SW480 (cell line): ENCODE measurements around the gene PGP.
A peak's percentile ranks its signal among the peaks of the same experiment; 100 is the strongest.

ENCODE experiments used
- DNase-seq: peaks from one replicate; pipeline ENCODE4 v3.0.0-alpha.2; 2016; ENCODE audit warnings: low spot score

PGP gene

DNA sequence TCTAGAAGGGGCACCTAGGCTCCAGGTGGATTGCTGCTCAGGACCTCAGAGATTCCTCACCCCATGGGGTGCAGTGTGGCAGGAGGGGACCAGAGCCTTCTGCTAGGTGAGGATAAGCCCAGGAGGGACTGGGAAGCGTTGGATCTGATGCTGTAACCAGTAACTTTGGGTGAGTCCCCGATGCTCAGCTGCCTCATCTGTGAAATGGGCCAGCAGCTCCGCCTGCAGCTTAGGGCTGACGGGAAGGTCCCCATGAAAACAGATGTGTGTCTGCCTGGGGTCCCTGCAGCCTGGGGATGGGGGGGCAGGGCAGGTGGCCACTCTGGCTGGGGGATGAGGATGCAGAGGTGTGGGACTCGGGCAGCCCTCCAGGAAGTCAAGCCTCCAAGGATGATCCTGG is 15.5 kb downstream of the PGP start:
- no peak for DNase-seq

DNA sequence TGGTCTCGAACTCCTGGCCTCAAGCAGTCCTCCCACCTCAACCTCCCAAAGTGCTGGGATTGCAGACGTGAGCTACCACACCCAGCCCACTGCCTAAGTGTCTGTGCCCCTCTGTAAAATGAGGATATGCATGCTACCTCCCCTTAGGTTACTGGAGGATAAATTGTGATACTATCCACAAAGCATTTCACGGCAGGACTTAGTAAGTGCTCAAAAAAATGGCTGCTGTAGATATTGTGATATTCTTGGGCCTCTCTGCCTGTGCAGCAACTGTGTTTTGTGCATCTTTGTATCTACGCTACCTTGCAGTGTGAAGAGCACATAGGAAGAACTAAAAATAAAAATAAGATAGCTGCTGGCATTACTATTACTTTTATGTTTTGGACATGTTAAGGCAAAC is 16.4 kb downstream of the PGP start:
- DNase-seq, result no peak

DNA sequence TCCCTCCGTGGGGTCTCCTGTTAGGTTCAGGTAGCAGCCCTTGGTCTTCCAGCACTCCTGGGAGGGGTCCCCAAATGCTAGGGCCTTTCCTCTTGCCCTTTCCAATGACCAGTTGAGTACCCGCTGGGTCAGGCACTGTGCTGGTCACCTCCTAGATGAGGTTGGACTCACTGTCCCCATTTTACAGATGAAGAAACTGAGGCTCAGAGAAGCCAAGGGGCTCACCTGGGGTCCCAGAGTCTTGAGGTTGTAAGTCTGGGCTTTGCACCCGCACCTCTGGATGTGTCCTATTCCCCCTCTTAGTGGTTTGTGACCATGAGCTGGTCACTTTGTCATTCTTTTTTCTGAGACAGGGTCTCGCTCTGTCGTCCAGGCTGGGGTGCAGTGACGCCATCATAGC is 16.9 kb downstream of the PGP start:
- no peak for DNase-seq

DNA sequence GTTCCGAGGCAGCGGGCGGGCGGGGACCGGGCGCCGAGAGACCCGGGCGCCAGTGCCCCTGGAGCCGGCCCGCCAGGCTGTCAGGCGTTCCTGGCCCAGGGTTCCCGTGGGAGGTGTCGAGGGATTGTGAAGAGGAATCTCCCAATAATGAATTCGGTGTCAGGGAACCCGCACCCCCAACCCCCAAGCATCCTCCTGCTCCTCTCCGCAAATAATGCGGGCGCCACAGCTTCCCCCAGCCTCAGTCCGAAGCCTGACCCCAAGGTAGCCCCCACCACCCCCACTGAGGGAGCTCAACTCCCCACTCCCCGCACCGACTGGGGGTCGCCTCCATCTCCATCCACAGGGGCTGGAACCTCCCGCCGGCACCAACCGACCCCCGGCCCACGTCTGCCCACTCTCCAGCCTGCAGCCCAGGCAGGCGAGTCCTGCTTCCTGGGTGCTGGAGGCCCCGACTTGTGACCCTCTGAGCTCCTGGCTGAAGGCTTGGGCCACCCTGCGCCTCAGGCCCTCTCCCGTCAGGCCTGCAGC is 17.6 kb downstream of the PGP start:
- DNase-seq, result no peak

DNA sequence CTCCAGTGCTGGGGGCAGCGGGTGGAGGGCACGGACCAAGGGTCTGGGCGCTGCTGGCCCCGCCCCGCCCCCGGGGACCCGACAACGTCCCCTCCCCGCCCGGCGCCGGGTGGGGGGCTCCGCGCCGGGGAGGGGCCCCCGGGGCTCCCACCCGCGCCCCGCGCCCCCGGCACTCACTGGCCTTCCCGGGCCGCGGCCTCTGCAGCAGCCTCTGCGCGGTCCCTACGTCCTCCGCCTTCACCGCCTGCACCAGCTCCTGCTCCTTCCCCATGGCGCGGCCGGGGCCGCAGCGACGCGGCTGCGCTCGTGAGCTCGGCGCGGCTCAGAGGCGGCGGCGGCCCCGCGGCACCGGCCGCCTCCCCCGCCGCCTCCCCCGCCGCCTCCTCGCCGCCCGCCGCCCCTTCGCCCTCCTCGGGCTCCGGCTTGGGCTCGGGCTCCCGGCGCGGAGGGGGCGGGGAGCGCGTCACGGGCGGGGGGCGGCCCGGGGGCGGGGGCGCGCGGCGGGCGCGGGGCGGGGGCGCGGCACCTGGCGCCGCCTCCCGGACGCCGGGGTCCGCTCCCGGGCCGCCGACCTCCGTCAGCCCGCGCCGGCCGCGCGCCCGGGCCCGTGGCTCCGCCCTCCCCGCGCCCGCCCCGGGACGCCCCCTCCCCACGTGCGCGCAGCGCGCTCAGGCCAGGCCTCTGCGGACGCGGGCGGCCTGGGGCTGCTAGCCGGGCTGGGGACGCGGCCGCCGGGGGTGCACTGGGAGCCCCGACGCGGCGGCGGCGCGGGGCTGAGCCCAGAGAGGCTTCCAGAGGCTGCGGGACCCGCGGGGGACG is 18.3 kb downstream of the PGP start, which contains the start of gene CASKIN1:
Gene CASKIN1, minus strand, starts transcription at position 444 of the 819 bp plus-strand sequence. Its CDS starts 173 bp downstream, at position 271.
- DNase-seq, result peak; percentile 36

DNA sequence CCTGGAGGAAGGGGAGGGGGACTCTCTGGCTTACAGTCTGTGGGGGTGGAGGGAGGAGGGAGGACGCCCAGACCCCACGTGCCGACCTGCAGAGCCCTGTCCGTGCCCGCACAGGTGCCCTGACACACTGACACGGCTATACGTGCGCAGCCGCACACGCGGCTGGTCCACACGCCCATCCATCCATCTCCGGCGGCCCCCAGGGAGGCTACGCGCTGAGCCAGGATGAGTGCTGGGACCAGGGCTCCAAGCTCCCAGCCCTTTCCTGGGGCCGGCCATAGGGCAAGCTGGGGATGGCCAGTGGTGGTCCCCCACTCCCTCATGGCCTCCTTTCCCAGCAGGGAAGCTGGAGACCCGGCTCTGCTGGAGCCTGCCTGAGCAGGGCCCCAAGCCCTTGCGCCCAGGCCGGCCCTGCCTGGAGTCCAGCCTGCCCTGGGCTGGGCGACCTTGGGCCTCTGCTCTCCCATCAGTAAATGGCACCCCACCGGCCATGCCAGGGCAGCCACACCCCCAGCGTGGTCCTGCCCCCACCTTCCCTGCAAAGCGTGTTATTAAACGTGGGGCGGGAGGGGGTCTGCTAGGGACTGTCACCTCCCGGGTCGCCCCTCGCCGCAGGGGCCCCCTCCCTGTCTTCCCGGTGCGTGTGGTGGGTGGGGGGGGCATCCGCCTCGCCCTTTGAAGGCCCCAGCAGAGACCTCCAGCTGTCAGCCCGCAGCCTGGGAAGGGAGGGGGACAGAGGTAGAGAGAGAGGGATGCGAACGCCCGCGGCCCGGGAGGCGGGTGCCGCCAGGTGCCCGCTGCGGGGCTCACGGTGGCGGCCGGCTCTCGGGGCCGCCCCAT is 19.1 kb downstream of the PGP start:
- no peak for DNase-seq

DNA sequence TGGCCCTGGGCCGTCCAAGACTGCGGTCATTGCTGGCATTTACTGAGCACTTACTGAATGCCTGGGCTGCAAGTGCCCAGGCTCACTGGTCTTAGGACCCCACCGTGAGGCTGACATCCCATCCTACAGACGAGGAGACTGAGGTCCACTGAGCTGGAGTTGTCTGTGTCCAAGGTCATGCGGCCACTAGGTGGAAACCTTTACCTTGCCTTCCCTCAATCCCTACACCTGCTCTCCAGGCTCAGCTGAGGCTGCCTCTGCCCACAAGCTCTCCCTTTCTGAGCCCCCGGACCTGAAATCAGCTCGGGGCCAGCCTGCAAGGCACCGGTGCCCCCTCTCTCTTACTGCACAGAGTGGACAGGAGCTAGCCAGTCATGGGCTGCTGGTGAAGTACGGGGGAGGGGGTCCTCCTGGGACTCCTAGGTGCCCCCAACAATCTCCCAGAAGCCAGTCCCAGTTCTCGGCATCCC is 19.8 kb downstream of the PGP start:
- peak; percentile 77 for DNase-seq

DNA sequence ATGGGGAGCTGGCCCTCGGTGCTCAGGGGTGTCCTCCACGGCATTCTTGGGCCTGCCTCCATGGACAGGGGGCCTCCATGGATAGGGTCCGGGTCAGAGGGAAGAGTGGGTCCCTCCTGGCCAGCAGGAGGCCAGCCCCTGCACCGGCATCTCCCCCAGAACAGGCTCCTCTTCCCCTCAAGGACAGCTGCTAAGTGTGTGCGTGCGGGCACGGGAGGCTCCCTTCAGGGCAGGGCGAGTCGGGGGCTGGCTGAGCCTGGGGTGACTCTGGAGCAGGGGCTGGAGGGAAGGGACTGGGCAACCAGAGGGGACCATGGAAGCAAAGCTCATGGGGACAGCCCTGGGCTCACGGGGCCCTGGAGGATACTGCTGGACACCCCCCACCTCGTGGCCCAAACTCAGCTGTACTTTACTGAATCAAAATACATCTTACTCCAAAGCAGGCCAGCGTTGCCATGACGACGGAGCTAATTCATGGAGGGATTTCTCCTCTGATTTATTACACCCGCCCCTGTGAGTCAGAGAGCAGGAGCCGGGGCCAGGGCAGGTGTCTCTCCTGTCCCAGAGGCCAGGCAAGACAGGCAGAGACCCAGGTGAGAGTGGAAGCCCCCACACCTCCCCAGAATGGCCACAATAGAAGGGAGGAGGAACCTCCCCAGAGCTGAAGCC is 20.3 kb downstream of the PGP start:
- peak; percentile 52 for DNase-seq

DNA sequence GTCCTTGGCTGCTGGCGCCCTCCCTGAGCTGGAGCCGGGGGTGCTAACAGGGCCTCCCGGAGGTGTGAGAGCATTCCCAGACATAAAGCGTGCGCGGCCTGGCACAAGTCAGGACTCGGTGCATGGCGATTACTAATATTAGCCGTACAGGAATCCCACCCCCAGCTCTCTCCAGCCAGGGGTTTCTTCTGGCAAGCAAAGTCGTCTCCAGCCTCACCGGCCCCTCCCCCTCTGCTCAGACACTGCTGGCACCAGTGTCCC is 23.3 kb downstream of the PGP start:
- DNase-seq, result no peak

DNA sequence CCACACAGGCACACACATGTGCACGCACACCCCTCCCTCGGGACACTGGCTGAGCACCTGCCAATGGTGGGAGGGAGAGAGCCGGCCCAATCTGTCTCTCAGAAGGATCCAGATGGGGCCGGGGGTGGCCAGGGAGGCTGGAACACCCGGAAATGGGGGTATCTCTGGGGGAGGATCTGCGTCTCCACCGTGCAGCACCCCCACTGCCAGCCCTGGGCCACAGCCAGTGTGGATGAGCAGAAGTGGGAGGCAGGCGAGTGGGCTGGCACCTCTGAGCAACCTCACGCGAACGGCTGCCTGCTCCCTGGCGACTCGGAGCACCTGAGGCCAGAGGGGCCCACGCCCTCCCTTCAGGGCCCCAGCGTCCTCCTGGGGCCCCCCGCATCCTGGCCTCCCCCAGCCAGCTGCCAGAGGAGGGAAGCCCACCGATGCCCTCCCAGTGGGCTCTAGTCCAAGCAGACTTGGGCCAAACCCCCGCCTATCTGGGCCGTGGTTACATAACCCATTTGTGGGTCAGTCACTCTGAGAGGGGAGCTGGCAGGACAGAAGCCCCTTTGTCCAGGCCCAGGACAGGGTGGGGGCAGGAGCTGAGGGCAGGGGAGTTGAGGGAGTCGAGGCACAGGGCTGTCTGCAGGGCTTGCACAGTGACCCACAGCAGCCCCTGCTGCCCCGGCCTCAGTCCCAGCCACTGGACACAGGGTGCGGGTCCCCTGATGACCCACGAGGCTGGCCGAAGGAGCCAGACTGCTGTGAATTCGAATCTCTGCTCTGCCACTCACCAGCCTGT is 23.8 kb downstream of the PGP start:
- DNase-seq, result no peak

DNA sequence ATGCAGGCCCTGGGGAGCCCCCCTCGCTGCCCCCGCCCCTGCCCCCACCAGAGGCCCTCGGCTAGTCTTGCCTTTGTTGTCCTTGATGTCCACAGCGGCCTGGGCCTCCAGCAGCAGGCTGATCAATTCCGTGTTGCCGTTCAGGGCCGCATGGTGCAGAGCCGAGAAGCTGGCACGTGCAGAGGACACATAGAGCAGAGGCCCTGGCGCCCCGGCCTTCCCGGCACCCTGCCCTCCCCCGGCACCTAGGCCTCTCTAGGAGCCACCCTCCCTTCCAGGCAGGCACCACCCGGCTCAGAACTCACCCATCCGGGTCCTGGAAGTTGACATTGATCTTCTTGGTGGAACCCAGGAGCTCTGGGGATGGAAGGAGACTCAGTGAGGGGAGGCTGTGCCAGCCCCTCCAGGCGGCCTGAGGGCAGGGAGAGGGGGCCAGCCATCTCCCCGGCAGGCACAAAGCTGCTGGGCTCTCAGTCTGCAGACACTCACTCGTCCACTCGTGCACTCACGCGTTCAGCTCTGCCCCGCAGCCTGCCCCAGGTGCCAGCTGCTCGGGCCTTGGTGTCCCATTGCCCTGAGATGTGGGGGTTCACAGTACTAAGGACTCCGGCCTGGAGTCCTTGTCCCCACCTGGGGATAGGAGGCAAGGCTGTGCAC is 24.5 kb downstream of the PGP start:
- no peak for DNase-seq

DNA sequence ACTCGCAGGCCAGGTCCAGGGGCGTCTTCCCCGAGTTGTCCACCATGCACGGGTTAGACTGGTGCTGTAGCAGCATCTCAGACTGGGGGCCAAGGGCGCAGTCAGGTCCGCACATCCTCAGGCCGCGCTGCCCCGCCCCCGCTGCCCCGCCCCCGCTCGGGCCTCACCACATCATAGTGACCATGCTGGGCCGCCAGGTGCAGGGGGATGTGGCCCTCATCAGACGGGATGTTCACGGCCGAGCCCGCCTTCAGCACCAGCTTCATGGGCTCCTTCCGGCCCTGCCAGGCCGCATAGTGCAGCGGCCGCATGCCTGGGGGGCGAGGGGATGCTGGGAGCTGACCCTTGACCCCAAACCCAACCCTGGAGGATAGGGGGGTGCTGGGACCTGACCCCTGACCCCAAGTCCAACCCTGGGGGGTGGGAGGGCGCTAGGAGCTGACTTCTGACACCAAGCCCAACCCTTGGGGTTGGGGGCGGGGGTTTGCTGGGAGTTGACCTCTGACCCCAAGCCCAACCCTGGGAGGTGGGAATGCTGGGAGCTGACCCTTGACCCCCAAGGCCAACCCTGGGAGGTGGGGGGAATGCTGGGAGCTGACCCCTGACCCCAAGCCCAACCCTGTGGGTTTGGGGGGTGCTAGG is 25.3 kb downstream of the PGP start:
- DNase-seq, result no peak

DNA sequence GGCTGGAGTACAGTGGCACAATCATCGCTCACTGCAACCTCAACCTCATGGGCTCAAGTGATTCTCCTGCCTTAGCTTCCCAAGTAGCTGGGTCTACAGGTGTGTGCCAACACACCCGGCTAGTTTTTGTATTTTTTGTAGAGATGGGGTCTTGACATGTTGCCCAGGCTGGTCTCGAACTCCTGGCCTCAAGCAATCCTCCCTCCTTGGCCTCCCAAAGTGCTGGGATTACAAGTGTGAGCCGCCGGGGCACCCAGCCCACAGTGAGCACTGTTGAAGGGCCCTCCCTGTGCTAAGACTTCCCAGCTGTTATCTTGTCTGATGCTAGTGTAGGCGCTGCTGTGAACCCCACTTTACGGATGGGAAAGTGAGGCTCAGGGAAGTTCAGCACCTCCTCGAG is 26.2 kb downstream of the PGP start:
- DNase-seq, result no peak

DNA sequence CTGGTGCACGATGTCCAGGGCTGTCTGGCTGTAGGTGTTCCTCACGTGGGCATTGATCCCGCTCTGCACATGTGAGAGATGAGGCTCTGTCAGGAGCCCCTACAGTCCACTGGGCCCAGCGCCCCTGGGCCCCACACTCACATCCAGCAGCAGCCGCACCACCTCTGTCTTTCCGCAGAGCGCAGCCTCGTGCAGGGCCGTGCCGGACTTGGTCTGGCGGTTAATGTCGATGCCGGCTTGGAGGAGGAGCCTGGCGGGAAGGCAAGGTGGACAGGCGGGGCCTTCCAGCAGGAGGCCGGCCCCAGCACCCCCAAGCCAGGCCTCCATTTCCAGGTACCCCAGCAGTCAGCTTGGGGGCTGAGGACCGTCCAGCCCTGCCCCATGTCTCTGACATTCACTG is 27.4 kb downstream of the PGP start:
- DNase-seq, result no peak

DNA sequence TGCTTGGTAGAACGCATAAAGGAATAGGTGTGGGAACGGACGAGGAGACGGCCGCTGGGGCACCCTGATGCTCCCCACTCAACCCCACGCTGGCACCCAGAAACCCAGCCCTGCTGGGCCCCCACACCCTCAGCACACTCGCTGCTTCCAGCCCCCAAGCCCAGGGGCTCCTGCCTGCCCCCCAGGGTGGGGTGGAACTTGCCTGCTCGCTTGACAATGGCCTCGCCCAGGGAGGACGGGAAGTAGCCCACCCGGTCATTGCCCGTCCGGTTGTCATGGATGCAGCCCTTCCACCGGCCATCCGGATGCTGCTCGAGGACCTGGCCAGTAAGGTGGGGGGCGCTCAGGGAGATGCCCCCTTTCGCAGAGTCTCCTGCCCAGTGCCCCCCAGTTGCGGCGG is 28.1 kb downstream of the PGP start:
- DNase-seq, result no peak

DNA sequence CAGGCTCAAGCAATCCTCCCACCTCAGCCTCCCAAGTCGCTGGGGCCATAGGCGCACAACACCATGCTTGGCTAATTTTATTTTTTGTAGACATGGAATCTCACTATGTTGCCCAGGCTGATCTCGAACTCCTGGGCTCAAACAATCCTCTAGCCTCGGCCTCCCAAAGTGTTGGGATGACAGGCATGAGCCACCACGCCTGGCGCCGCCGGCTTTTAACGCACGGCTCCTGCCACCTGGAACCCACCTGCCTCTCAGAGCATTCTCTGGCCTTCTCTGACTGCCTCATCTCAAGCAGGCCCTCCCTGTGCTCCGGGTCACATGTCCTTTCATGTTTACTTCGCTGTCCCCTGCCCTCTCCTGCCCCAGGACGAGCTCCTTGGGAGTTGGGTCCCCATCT is 28.6 kb downstream of the PGP start:
- DNase-seq, result no peak

DNA sequence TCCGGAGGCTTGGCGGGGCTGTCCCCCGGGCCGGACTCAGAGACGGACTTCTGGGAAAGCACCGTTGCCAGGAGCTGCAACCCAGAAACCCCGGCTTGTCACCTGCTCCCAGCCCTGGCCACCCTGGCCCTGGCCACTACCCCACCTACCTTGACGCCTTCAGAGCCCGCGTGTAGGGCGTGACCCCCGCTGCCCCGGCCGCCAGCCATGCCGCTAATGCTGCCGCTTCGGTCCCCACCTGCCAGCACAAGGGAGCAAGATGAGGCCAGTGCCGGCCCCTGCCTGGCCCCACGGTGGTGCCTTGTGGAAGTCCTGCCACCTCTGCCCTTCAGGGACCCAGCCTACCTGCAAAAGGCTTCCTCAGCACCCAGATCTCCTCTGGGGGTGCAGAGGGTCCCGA is 29.7 kb downstream of the PGP start:
- no peak for DNase-seq

DNA sequence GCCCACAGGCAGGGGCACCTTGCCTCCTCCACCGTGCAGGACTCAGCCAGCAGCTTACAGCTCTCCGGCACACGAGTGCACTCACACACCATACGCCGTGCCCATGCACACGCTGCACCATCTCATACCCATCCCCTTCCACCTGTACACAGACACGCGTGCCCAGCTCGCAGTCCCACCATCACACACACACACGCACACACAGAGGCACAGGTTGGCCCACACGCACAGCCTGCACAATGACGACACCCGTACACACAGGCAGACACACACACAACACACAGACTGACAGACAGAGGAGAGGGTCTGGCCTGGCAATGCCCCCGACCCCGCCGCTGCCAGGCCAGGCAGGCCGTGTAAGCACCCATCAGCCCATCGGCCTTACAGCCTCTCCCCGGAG is 30.3 kb downstream of the PGP start:
- no peak for DNase-seq

DNA sequence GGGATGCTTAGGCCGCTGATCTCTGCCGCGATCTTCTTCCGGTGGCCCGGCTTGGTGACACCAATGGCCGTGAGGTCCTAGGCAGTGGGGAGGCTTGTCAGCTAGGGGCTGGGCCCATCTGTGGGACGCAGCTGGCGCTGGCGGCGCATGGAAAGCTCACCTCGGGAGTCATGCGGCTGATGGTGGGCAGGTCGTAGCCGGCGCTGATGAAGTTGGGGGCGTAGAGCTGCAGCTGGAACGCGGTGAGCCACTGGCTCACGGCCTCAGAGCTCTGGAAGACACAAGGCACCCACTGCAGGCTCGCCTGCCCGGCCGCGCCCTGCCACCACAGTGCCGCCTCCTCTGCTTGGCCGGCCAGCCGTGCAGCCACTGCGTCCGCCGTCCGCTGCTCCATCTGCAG is 31.0 kb downstream of the PGP start:
- no peak for DNase-seq

DNA sequence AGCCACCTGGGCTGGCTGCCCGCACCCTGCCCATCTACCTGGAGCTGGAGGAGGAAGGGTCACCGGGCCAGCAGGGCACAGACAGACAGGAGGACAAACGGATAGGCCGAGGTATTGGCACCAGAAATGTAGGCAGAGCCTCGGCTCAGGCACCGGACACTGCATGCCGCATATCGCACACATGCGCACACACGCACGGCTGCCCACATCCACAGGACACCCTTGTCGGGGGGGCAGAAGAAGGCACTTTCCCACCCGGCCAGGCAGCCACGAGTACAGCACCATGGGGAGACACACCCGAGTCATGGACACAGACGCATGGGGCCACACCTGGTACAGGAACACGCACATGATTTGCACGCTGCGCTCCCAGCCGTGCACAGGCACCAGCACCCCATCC is 32.7 kb downstream of the PGP start:
- peak; percentile 39 for DNase-seq
